ENCODE results near the gene EIPR1.
A peak's percentile ranks its signal among the peaks of the same experiment; 100 is the strongest.

EIPR1 gene

DNA sequence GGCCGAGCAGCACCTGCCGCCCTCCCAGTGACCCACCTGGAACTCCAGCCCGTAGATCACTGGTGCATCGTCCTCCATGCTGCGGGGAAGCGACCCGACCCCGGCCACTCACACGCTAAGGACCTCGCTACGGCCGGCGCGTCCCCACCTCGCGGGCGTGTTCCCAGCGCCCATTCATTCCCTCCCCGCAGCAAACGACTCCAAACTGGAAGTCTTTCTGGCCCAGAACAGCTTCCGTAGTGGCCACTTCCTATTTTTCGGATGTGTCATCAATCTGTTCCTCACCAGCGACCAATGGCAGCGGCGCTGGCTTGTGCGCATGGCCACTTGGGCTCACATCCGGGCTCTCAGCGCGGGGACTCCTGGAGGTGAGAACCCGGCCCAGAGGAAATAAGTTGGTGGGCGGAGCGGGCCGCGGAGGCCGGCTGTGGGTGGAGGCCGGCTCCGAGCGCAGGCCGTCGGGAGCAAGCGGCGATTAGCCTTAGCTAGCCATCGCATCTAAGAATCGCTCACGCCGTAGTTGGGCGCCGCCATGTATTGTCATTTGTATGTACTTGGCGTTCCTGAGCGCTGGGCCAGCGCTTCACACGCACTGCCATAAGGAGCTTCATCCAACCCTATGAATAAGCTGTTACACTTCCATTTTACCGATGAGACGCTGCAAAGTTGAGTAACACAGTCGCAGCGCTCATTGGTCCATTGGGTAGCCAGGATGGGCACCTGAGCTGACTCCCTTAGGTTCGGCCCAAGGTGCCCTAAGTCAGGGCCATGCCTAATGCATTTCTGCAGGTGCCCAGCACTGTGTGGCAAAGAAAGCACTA, at the start of gene EIPR1:
Gene EIPR1, minus strand, starts transcription at position 207 of the 821 bp plus-strand sequence. Its CDS starts 129 bp downstream, at position 78.
- DNase-seq, result peak; percentile 99

DNA sequence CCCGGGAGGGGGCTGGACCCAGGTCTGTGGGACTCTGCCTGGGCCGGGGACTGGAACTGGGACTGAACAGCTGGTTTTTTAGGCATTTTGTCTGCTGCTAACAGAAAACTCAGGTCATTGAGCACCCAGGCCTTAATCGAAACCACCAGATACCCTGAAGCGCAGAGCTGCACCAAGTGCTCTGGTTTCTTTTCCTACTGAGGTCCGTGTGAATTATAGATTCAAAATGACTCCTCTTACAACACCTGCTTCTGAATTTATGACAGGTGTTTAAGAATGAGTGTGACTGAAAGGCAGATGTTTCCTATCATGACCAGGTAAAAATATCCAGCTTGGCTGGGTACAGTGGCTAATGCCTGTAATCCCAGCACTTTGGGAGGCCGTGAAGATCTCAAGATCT, 49.7 kb upstream of the EIPR1 start:
- DNase-seq, result no peak

DNA sequence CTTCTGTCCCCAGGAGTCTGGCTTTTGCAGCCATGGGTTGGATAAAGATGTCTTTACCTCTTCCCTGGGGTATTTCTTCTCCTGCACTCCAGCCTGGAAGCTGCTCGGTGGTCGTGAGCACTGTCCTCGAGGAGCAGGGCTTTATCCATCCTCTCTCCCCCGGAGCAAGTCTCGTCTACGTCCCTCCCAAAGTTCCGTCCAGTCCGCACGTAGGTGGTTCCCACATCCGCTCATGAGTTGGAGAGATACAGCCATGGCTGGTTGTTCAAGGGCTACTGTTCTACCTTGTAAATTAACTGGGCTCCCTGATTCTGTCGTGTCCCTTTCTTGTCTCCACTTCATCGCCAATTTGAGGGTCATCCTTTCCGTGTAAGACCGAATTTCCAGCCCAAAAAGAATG, 49.0 kb upstream of the EIPR1 start:
- DNase-seq, result no peak

GRCh38 chr2:3424171-3424795, 46.7 kb upstream of the EIPR1 start:
- no peak for DNase-seq

GRCh38 chr2:3423492-3424170, 46.0 kb upstream of the EIPR1 start:
- peak; percentile 78 for DNase-seq

- DNase-seq, result no peak
Observed at GRCh38 chr2:3422161-3422779, 44.7 kb upstream of the EIPR1 start.

DNA sequence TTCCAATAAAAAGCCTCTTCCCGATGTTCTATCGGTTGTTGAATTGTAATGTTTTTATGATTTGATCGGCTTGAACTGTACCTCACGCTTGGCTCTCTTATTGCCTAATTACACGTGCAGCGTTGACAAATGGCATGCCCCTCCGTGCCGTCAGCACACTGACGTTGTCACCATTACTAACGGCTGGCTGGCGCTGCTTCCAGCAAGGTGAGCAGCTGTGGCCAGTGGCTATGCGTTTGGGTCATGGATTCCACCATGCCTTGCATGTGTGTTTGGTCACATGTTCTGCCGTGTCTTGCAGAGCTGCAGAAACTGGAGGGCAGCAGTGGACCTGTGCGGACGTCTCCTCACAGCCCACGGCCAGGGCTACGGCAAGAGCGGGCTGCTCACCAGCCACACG, 44.0 kb upstream of the EIPR1 start:
- DNase-seq, result no peak

- no peak for DNase-seq
Observed at GRCh38 chr2:3420769-3421397, 43.3 kb upstream of the EIPR1 start.

DNA sequence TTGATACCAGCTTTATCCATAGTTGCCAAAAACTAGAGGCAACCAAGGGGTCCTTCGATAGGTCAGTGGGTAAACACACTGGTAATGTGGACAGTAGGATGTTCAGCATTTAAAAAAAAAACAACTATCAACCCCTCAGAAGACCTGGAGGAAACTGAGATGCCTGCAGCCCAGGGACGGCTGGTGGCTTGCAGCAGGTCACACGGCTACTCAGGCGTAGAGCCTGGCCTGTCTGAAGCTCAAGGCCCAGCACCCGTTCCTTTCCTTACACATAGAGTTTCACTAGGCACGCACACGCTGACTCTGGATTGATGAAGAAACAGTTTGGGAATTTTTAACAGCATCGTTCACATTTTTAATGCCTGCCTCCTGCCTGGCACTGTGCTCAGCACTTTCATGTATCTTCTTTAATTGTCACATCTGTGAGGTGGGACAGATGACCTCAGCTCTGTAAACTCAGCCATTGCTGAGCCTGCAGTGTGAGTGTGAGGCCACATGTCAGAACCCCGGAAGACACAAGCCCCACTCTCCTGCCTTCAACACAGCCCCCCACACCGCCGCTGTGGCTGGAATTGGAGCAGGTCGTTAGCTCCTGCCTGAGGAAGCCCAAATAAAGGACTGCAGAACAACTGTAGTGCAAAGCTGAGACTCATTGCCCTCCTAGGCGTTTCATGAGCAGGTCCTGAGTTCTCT, 42.6 kb upstream of the EIPR1 start:
- DNase-seq, result no peak

DNA sequence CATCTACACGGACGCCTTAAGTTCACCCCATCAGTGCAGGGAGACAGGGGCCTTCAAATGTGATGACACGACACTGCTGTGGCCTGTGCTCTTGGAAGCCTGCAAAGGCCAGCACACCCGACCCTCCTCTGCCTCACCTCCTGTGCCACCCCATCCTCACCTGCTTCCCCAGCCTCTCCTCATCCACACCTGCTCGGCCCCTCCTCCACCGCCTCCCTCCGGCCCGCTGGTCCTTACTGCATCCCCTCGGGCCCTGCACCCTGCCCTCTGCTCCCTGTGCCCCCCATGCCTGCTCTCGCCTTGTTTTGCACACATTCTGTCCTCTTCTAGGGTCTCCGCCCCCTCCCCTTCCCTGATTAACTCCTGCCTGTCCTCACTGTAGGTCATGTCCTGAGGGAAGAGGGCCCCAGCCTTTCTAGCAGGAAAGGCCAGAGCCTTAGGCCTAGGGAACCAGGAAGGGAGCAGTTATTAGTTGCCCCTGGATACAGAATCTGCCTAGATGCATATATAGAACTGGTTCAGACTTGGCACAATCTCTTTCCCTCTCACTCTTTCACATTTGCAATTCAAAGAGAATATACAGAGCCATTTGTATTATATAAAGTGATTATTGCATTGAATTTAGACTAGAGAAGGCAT, 41.3 kb upstream of the EIPR1 start:
- no peak for DNase-seq

- DNase-seq, result no peak
Observed at GRCh38 chr2:3414133-3414860, 36.7 kb upstream of the EIPR1 start.

DNA sequence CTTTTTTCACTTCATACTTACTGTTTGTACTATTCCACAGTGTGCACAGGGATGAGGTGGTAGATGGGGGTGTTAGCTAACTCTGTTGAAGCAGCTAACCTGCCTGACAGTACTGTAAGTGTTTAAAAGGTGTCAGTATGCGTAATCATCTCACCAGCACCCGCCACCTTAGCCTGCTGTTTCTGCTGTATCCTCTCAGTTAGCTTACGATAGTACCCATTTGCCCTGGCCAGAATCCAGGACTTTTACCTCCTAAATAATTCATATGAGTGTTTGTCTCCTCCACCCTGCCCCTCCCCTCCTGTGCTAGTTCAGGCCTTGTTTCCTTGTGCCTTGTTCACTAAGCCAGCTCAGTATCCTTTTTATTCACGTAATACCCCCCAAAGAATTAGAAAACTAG, 36.1 kb upstream of the EIPR1 start:
- DNase-seq, result no peak

- no peak for DNase-seq
Observed at GRCh38 chr2:3411103-3411502, 33.5 kb upstream of the EIPR1 start.

GRCh38 chr2:3409627-3410170, 32.1 kb upstream of the EIPR1 start:
- no peak for DNase-seq

DNA sequence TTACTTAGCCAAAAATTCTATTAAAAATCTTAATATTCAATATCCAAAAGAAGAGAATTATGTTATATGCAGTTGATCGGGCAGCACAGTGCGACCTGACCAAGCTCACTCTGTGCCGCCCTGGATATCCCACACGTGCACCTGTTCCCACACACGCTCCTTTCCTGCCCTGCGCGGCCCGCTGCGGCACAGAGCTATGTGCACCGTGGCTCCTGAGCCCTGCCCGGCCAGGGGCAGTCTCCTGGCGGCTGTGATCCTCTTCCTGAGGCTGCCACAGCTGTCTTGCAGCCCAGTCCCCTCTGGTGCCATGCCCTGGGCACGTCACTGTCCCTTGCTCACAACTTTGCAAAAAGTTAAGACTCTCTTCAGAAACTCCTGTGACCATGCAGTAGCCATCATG, 31.2 kb upstream of the EIPR1 start:
- DNase-seq, result no peak

DNA sequence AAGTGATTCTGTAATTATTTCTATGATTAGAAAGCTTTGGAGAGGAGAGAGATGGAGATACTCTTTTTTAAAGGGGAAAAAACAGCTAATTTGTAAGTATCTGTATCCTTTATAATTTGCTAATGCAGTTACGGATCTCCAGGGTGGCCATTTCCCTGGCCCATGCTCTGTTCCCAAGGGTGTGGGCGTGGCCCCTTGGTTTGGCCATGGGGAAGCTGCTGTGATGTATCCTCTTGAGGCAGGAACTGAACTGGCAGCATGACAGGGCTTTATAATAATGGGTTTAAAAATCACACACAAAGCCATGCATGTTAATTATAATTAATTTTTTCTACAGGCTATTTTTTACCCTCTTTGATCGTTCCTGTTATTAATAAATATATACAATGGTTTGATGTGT, 28.9 kb upstream of the EIPR1 start:
- no peak for DNase-seq

DNA sequence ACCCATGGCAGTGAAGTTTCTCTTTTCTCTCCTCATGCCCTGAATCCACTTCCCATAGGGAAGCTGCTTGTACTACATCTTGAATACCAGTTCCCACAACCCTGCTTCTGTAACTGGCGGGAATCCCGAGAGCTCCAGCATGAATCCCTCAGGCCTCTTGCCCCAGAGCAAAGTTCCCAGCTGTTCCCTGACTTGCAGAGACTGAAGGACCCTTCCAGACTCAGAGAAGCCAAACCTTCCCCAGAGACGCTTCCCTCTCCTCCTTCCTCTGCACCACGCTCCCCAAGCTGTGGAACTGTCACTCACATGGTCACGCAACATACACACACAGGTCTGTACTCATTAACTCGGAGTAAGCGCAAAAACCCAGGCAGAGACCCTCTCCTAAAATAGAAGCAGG, 28.3 kb upstream of the EIPR1 start:
- no peak for DNase-seq

GRCh38 chr2:3405307-3405706, 27.7 kb upstream of the EIPR1 start:
- no peak for DNase-seq

DNA sequence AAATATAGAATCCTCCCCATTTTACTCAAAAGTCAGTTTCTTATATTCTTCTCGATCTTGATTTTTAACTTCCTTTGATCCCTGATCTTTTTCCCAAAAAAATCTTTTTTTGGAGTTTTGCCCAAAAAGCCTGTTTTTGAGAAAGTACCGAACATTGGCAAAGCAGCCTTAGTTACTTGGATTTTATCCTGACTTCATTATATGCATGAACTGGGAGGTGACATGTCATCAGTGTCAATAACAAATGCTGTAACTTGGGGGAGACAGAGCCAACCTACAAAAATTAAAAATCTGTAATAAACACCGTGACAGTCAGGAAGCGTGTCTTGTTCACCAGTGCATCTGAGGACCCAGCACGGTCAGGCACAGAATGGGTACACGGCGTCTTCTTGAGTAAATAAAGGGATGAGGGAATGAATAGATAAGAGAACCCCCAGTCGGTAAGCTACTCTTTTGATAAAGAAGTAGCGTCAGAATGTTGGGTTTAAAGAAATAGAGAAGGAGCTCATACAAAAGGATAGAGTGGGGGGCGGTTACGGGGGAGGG, 26.8 kb upstream of the EIPR1 start:
- no peak for DNase-seq

DNA sequence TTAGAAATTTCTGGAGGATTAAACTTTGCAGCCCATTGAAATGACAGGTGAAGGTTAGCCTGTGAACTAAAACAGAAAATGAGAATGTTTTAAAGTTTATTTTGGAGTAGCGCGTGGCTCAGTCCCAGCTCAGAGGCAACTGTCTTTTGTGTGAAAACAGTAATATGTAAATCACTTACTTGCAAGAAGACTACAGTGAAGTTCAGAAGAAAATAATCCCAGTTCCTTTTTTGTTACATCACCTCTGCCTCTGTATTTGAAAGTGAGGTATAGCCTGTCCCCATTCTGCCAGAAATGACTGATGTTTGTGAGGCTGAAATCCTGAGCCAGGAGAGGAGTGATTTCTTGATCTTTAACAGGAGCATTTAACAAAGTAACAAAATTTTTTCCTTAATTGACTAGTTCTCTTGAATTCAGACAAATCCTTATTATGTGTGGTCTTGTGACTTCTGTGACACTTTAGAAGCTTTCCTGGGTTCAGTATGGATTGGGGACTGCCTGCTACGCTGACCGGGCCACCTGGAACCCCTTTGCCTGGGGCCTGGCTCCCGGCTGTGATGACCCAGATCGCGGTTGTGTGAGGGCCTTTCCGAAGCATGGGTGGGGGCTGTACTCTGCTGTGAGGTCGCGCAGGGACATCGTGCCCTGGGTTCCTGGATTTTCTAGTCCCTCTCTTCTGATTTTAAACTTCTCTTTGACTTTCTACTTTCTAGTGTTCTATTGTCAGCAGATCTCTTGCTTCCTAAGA, 26.1 kb upstream of the EIPR1 start:
- DNase-seq, result no peak
